ENCODE measurements around the gene COQ4.

Gene COQ4

DNA sequence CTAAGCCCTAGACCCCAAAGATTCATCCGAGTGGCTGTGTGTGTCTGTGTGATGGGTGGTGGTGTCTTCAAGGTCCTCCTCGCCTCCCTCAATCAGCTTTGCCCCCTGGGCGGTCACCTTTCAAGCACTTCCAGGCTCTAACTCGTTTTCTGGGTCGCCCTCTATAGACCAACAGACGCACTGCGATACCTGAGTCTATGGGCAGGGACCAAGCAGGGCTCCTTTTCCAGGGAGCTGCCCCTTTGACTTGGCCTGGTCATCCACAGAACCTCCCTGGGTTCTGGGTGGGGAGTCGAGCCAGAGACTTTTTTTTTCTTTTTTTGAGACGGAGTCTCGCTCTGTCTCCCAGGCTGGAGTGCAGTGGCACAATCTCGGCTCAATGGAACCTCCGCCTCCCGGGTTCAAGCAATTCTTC, 18.8 kb downstream of the COQ4 start:
- ChIA-PET CTCF (interaction anchor here (0.9 to 1.4 kb wide), 15 partner anchors 8 to 477 kb away, joined by 3 to 5 read pairs (median 3); partner anchors contain the start of gene ENDOG), POLR2A (interaction anchor here (0.5 to 1.3 kb wide), 3 partner anchors 10 to 29 kb away, joined by 3 to 4 read pairs (median 3); partner anchors contain the start of gene URM1)
- Histone ChIP-seq H3K27ac (ENCODE audit: insufficient read depth in 1 of 2, low read depth in 1 of 2, low read length in 2 of 2, poor library complexity in 1 of 2, severe bottlenecking in 2 of 2) (no peak overlapping the region), H3K9me3 (ENCODE audit: control extremely low read depth in 1 of 5, control insufficient read depth in 4 of 5, insufficient read depth in 2 of 5, low read depth in 1 of 5, low read length in 4 of 5) (no peaks in the 10 kb centered on the region), H3K4me3 (ENCODE audit: control insufficient read depth in 1 of 7, extremely low read depth in 1 of 7, insufficient read depth in 4 of 7, low read depth in 2 of 7, low read length in 6 of 7) (peak overlapping the region in 5 of 7 experiments; percentile 63 to 86 (median 80)), H3K27me3 (replicated peaks in 2 of 5; ENCODE audit: control insufficient read depth in 4 of 5, insufficient read depth in 5 of 5, low read length in 4 of 5) (no peaks in the 10 kb centered on the region), H3K4me1 (ENCODE audit: control extremely low read depth in 1 of 4, control insufficient read depth in 4 of 4, insufficient read depth in 4 of 4, low read length in 3 of 4) (peaks cover 3 to 12% (median 11%) of the 10 kb centered on the region in 4 experiments), H3K36me3 (ENCODE audit: control insufficient read depth in 4 of 4, insufficient read depth in 4 of 4, low read length in 3 of 4) (peaks cover 0 to 27% (median 21%) of the 10 kb centered on the region in 4 experiments)
- WGBS (ENCODE audit: insufficient coverage), result 13% methylated on average over 6 of the region's 13 CpGs
- DNase-seq, result peak; percentile 58 to 70 (median 69)

DNA sequence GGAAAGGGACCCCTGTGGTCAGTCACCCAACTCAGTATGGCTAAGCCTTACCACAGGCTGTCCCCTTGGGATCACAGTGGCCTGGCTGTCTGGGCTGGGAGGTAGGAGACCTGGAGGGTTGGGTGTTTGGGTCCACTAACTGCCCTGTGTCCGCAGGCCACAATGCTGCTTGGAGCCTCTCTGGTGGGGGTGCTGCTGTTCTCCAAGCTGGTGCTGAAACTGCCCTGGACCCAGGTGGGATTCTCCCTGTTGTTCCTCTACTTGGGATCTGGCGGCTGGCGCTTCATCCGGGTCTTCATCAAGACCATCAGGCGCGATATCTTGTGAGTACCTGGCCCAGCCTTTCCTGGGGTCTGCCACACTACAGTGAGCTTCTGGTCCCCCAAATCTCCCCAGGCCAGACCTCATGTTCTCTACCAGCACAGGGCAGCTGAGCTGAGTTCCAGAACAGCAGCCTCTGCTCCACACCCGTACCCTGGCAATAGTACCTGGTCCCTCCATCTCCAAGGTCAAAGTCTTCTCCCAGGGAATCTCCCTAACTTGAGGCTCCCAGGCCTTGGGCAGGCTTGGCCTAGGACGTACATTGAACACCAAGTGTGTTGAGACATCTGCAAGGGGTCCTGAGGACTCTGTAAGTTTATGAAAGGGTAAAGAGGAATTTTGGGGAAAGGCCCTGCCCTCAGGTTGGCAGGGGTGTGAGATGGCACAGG, 20.5 kb downstream of the COQ4 start:
- ChIA-PET CTCF (interaction anchor here (1.3 to 1.7 kb wide), 3 partner anchors 19 to 69 kb away, joined by 3 to 6 read pairs (median 3); no protein-coding TSS in a partner anchor), POLR2A (no interaction called here)
- Histone ChIP-seq H3K9me3 (ENCODE audit: control extremely low read depth in 1 of 5, control insufficient read depth in 4 of 5, insufficient read depth in 2 of 5, low read depth in 1 of 5, low read length in 4 of 5) (no peaks in the 10 kb centered on the region), H3K27me3 (replicated peaks in 2 of 5; ENCODE audit: control insufficient read depth in 4 of 5, insufficient read depth in 5 of 5, low read length in 4 of 5) (no peaks in the 10 kb centered on the region), H3K4me3 (ENCODE audit: control insufficient read depth in 1 of 7, extremely low read depth in 1 of 7, insufficient read depth in 4 of 7, low read depth in 2 of 7, low read length in 6 of 7) (no peak overlapping the region), H3K4me1 (ENCODE audit: control extremely low read depth in 1 of 4, control insufficient read depth in 4 of 4, insufficient read depth in 4 of 4, low read length in 3 of 4) (peaks cover 3 to 12% (median 11%) of the 10 kb centered on the region in 4 experiments), H3K36me3 (ENCODE audit: control insufficient read depth in 4 of 4, insufficient read depth in 4 of 4, low read length in 3 of 4) (peaks cover 2 to 39% (median 25%) of the 10 kb centered on the region in 4 experiments), H3K27ac (ENCODE audit: insufficient read depth in 1 of 2, low read depth in 1 of 2, low read length in 2 of 2, poor library complexity in 1 of 2, severe bottlenecking in 2 of 2) (no peak overlapping the region)
- no peak for DNase-seq
- WGBS (ENCODE audit: insufficient coverage), result 92% methylated on average over 8 of the region's 8 CpGs

DNA sequence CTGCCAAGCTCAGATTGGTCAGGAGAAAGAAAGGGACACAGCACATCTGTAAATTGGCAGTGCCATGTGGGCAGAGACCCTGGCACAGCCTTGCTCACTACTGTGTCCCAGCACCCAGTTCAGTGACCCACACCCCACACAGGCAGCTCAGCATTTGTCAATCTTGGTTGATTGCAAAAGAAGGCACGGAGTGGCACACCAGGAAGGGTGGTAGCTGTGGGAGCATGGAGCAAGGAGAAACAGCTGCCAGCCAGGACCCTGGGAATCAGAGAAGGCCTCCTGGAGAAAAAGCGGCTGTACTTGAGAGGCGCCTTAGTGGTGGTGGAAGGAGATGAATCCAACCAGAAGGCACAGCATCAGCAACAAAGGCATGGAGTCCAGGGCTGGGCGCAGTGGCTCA, 21.2 kb downstream of the COQ4 start:
- no peak for DNase-seq
- Histone ChIP-seq H3K36me3 (ENCODE audit: control insufficient read depth in 4 of 4, insufficient read depth in 4 of 4, low read length in 3 of 4) (peaks cover 2 to 46% (median 31%) of the 10 kb centered on the region in 4 experiments), H3K9me3 (ENCODE audit: control extremely low read depth in 1 of 5, control insufficient read depth in 4 of 5, insufficient read depth in 2 of 5, low read depth in 1 of 5, low read length in 4 of 5) (no peaks in the 10 kb centered on the region), H3K4me3 (ENCODE audit: control insufficient read depth in 1 of 7, extremely low read depth in 1 of 7, insufficient read depth in 4 of 7, low read depth in 2 of 7, low read length in 6 of 7) (no peak overlapping the region), H3K27ac (ENCODE audit: insufficient read depth in 1 of 2, low read depth in 1 of 2, low read length in 2 of 2, poor library complexity in 1 of 2, severe bottlenecking in 2 of 2) (no peak overlapping the region), H3K4me1 (ENCODE audit: control extremely low read depth in 1 of 4, control insufficient read depth in 4 of 4, insufficient read depth in 4 of 4, low read length in 3 of 4) (peaks cover 3 to 12% (median 11%) of the 10 kb centered on the region in 4 experiments), H3K27me3 (replicated peaks in 2 of 5; ENCODE audit: control insufficient read depth in 4 of 5, insufficient read depth in 5 of 5, low read length in 4 of 5) (no peaks in the 10 kb centered on the region)
- WGBS (ENCODE audit: insufficient coverage), result 96% methylated on average over 4 of the region's 4 CpGs
- ChIA-PET POLR2A (no interaction called here), CTCF (interaction anchor here (1.1 to 1.7 kb wide), 4 partner anchors 14 to 68 kb away, joined by 3 to 6 read pairs (median 4); no protein-coding TSS in a partner anchor)

DNA sequence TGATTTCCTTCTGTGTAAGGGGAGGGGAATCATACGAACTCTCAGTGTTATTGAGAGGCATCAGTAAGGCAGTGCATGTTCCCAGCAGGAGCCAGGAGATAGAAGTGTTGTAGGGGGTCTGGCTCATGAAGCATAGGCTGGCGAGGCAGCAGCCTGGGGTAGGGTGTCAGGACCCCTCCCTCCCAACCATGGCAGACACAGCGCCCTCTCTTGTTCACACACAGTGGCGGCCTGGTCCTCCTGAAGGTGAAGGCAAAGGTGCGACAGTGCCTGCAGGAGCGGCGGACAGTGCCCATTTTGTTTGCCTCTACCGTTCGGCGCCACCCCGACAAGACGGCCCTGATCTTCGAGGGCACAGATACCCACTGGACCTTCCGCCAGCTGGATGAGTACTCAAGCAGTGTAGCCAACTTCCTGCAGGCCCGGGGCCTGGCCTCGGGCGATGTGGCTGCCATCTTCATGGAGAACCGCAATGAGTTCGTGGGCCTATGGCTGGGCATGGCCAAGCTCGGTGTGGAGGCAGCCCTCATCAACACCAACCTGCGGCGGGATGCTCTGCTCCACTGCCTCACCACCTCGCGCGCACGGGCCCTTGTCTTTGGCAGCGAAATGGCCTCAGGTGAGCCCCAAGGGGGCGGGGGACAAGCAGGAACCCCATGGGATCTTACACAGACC, 22.4 kb downstream of the COQ4 start:
- ChIA-PET CTCF (interaction anchor here (1.1 to 1.6 kb wide), 2 partner anchors 15 to 20 kb away, joined by 3 to 4 read pairs; no protein-coding TSS in a partner anchor), POLR2A (no interaction called here)
- Histone ChIP-seq H3K9me3 (ENCODE audit: control extremely low read depth in 1 of 5, control insufficient read depth in 4 of 5, insufficient read depth in 2 of 5, low read depth in 1 of 5, low read length in 4 of 5) (no peaks in the 10 kb centered on the region), H3K4me1 (ENCODE audit: control extremely low read depth in 1 of 4, control insufficient read depth in 4 of 4, insufficient read depth in 4 of 4, low read length in 3 of 4) (peaks cover 3 to 10% (median 10%) of the 10 kb centered on the region in 4 experiments), H3K4me3 (ENCODE audit: control insufficient read depth in 1 of 7, extremely low read depth in 1 of 7, insufficient read depth in 4 of 7, low read depth in 2 of 7, low read length in 6 of 7) (no peak overlapping the region), H3K27ac (ENCODE audit: insufficient read depth in 1 of 2, low read depth in 1 of 2, low read length in 2 of 2, poor library complexity in 1 of 2, severe bottlenecking in 2 of 2) (no peak overlapping the region), H3K36me3 (ENCODE audit: control insufficient read depth in 4 of 4, insufficient read depth in 4 of 4, low read length in 3 of 4) (peaks cover 5 to 57% (median 40%) of the 10 kb centered on the region in 4 experiments), H3K27me3 (replicated peaks in 2 of 5; ENCODE audit: control insufficient read depth in 4 of 5, insufficient read depth in 5 of 5, low read length in 4 of 5) (no peaks in the 10 kb centered on the region)
- DNase-seq, result no peak
- 94% methylated on average over 27 of the region's 28 CpGs for WGBS (ENCODE audit: insufficient coverage)

DNA sequence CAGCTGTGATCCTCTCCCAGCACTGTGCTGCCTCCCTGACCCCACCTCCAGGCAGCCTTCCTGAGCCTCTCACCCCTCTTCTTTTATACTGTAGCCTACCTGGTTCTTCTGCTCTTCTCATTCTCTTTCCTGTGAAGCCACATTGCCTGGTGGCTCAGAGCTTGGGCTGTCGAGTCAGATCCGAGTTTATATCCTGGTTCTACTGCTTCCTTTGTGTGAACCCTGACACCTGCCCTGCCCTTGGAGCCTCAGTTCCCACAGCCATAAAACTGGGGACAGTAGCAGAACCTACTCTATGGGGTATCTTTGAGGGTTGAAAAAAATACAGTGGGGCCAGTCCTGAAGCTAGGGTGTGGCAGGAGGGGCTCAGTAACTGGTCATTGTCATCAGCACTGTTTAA, 26.5 kb downstream of the COQ4 start:
- no peak overlapping the region for H3K4me3 ChIP-seq (ENCODE audit: control insufficient read depth in 1 of 7, extremely low read depth in 1 of 7, insufficient read depth in 4 of 7, low read depth in 2 of 7, low read length in 6 of 7)
- peaks cover 5 to 62% (median 47%) of the 10 kb centered on the region in 4 experiments for H3K36me3 ChIP-seq (ENCODE audit: control insufficient read depth in 4 of 4, insufficient read depth in 4 of 4, low read length in 3 of 4)
- no peak for DNase-seq
- ChIA-PET POLR2A (no interaction called here), CTCF (interaction anchor here (1.1 to 1.3 kb wide), 3 partner anchors 8 to 61 kb away, joined by 3 to 5 read pairs (median 3); no protein-coding TSS in a partner anchor)
- WGBS (ENCODE audit: insufficient coverage), result 94% methylated on average over 2 of the region's 2 CpGs
- H3K4me1 ChIP-seq (ENCODE audit: control extremely low read depth in 1 of 4, control insufficient read depth in 4 of 4, insufficient read depth in 4 of 4, low read length in 3 of 4), result no peaks in the 10 kb centered on the region
- no peaks in the 10 kb centered on the region for H3K27me3 ChIP-seq (replicated peaks in 2 of 5; ENCODE audit: control insufficient read depth in 4 of 5, insufficient read depth in 5 of 5, low read length in 4 of 5)
- no peaks in the 10 kb centered on the region for H3K9me3 ChIP-seq (ENCODE audit: control extremely low read depth in 1 of 5, control insufficient read depth in 4 of 5, insufficient read depth in 2 of 5, low read depth in 1 of 5, low read length in 4 of 5)
- H3K27ac ChIP-seq (ENCODE audit: insufficient read depth in 1 of 2, low read depth in 1 of 2, low read length in 2 of 2, poor library complexity in 1 of 2, severe bottlenecking in 2 of 2), result no peak overlapping the region

DNA sequence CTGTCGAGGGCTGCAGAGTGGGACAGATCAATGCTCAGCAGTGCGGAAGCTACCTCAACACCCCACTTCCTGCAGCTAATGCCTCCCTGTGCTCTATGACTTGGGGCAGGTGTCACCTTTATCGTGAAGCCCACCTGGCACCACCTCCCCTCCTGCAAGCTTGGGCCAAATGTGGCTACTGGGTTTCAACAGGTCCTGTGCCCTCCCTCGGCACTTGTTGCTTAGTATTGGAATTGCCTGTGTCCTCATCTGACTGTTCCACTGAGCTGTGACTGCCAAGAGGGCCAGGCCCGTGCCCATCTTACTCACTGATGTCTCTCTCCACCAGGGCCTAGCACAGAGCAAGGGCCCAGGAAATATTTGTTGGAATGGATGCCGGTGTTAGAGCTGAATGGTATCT, 27.1 kb downstream of the COQ4 start:
- no peak for DNase-seq
- H3K36me3 ChIP-seq (ENCODE audit: control insufficient read depth in 4 of 4, insufficient read depth in 4 of 4, low read length in 3 of 4), result peaks cover 5 to 60% (median 48%) of the 10 kb centered on the region in 4 experiments
- H3K9me3 ChIP-seq (ENCODE audit: control extremely low read depth in 1 of 5, control insufficient read depth in 4 of 5, insufficient read depth in 2 of 5, low read depth in 1 of 5, low read length in 4 of 5), result no peaks in the 10 kb centered on the region
- H3K4me3 ChIP-seq (ENCODE audit: control insufficient read depth in 1 of 7, extremely low read depth in 1 of 7, insufficient read depth in 4 of 7, low read depth in 2 of 7, low read length in 6 of 7), result no peak overlapping the region
- no peaks in the 10 kb centered on the region for H3K4me1 ChIP-seq (ENCODE audit: control extremely low read depth in 1 of 4, control insufficient read depth in 4 of 4, insufficient read depth in 4 of 4, low read length in 3 of 4)
- no peaks in the 10 kb centered on the region for H3K27me3 ChIP-seq (replicated peaks in 2 of 5; ENCODE audit: control insufficient read depth in 4 of 5, insufficient read depth in 5 of 5, low read length in 4 of 5)
- CTCF ChIA-PET, result interaction anchor here (1.0 to 1.3 kb wide), 4 partner anchors 9 to 60 kb away, joined by 3 to 5 read pairs (median 4); no protein-coding TSS in a partner anchor
- POLR2A ChIA-PET, result no interaction called here
- no peak overlapping the region for H3K27ac ChIP-seq (ENCODE audit: insufficient read depth in 1 of 2, low read depth in 1 of 2, low read length in 2 of 2, poor library complexity in 1 of 2, severe bottlenecking in 2 of 2)
- WGBS (ENCODE audit: insufficient coverage), result 100% methylated on average over 3 of the region's 6 CpGs

Data from common myeloid progenitor, CD34-positive (primary cell).